Right cardiac atrium (tissue), 5 donors: Measurements from ENCODE around the gene SLIT1. TPM values are rescaled to one million over a fixed set of nuclear protein-coding genes. Genes with fewer than 3 reads are reported as not detected.

Source experiments
- ATAC-seq, 2 donors: fragments of 200-7000 bp; cut with Tn5 transposase; one replicate each; pipeline versions ENCODE4 v1.8.0 to v1.9.1; 2020; ENCODE audit warnings: moderate library complexity in 2 of 2, mild to moderate bottlenecking in 1 of 2
- DNase-seq, 3 donors: peaks; one replicate each; pipeline ENCODE4 v3.0.0-alpha.2; 2020
- H3K27ac ChIP-seq: one replicate; pipeline ENCODE4 v1.5.1; 2013; ENCODE audit warnings: mild to moderate bottlenecking, low read length, control low read depth, moderate library complexity
- H3K27me3 ChIP-seq: one replicate; pipeline ENCODE4 v1.6.1; 2013; ENCODE audit not compliant: control insufficient read depth, insufficient read depth
- H3K4me1 ChIP-seq: one replicate; pipeline ENCODE4 v1.6.1; 2013; ENCODE audit warnings: low read length; ENCODE audit not compliant: control insufficient read depth, insufficient read depth
- H3K4me3 ChIP-seq: one replicate; pipeline ENCODE4 v1.5.1; 2013; ENCODE audit warnings: low read length, control low read depth
- H3K9me3 ChIP-seq: one replicate; pipeline ENCODE4 v1.6.1; 2013; ENCODE audit warnings: low read length; ENCODE audit not compliant: control insufficient read depth
- WGBS: extraction: QIAGEN DNeasy Blood & Tissue Kit; methylation state at CpG from one replicate; pipeline ENCODE4 v1.1.7; 2013; 5-methylcytosine and 5-hydroxymethylcytosine counted together
- intact Hi-C, 4 donors: fragments of 100-400 bp; cut with DNase I; formaldehyde crosslinking; loops; one replicate each; pipeline versions ENCODE4 v1.11.0 to v1.14.0; 2022 to 2023
- polyA plus RNA-seq: library from polyadenylated mRNA; stranded (reverse); fragments of 200-250 nt; gene quantifications from one replicate; pipeline ENCODE4 v1.2.3, GENCODE V29; 2013
- total RNA-seq, 4 donors: library from RNA; stranded (reverse); fragmentation: NEBNext Ultra II Directional; extraction: Animal tissue kit (Norgen Biotek cat#: 25700); gene quantifications; one replicate each; pipeline ENCODE4 v1.2.1, GENCODE V29; 2021
- donor health status: healthy with polysubstance abuse.
- donor health status: DM: no; HTN: yes; CAD: no.
- donor health status: DM: no; HTN: no; CAD: no.
- donor health status: DM: no; HTN: yes; CAD: no; lungs with severe emphysema.
- donor health status: DM: yes; HTN: yes; CAD: no.

Gene SLIT1
- total and polyA plus RNA-seq, 5 donors, result 0.11 to 0.29 (median 0.17) TPM

GRCh38 chr10:97002670-97003069, 183.1 kb downstream of the SLIT1 start:
- ATAC-seq (no peak), DNase-seq (no peak)
- intact Hi-C loops, result no loop called here
- WGBS, result 95% methylated on average over 16 of the region's 16 CpGs
- H3K27ac ChIP-seq, result no peak overlapping the region
- H3K9me3 ChIP-seq, result no peaks in the 10 kb centered on the region
- H3K4me3 ChIP-seq, result no peak overlapping the region
- H3K4me1 ChIP-seq, result no peaks in the 10 kb centered on the region
- no peaks in the 10 kb centered on the region for H3K27me3 ChIP-seq

- H3K4me3 ChIP-seq, result no peak overlapping the region
- no peak overlapping the region for H3K27ac ChIP-seq
- 91% methylated on average over 17 of the region's 17 CpGs for WGBS
- no peaks in the 10 kb centered on the region for H3K4me1 ChIP-seq
- ATAC-seq, result no peak
- DNase-seq, result no peak
- no peaks in the 10 kb centered on the region for H3K9me3 ChIP-seq
- intact Hi-C loops, result no loop called here
- no peaks in the 10 kb centered on the region for H3K27me3 ChIP-seq
Observed at GRCh38 chr10:97001183-97001991, 184.4 kb downstream of the SLIT1 start.

- H3K4me1 ChIP-seq, result no peaks in the 10 kb centered on the region
- DNase-seq, result no peak
- no peaks in the 10 kb centered on the region for H3K27me3 ChIP-seq
- no peak overlapping the region for H3K27ac ChIP-seq
- no peak for ATAC-seq
- H3K9me3 ChIP-seq, result no peaks in the 10 kb centered on the region
- H3K4me3 ChIP-seq, result no peak overlapping the region
- WGBS, result 90% methylated on average over 25 of the region's 25 CpGs
- intact Hi-C loops, result no loop called here
Observed at GRCh38 chr10:97000487-97001182, 185.1 kb downstream of the SLIT1 start.

DNA sequence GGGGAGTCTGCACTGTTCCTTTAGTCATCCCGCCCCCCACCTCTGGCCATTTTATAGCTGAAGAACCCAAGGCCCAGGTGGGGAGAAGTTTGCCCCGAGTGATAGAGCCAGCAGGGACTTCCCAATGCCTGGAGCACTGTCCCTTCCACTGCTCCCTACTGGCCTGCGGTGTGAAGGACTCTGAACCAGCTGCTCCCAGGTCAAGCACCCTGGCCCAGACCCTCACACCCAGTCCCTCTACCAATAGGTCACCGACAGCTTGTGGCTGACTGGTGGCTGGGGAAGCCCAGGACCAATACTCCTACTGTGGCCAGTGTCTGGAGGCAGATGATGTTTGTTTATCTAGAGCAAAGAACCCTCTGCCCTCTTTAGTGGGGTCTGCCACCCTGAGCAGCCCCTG, 185.8 kb downstream of the SLIT1 start:
- no peaks in the 10 kb centered on the region for H3K27me3 ChIP-seq
- H3K4me1 ChIP-seq, result no peaks in the 10 kb centered on the region
- WGBS, result 91% methylated on average over 4 of the region's 4 CpGs
- DNase-seq (no peak), ATAC-seq (no peak)
- no peaks in the 10 kb centered on the region for H3K9me3 ChIP-seq
- intact Hi-C loops, result no loop called here
- H3K27ac ChIP-seq, result no peak overlapping the region
- H3K4me3 ChIP-seq, result no peak overlapping the region

GRCh38 chr10:96999337-96999736, 186.4 kb downstream of the SLIT1 start:
- ATAC-seq (no peak), DNase-seq (no peak)
- 96% methylated on average over 4 of the region's 4 CpGs for WGBS
- Histone ChIP-seq H3K4me3 (no peak overlapping the region), H3K9me3 (no peaks in the 10 kb centered on the region), H3K27ac (no peak overlapping the region), H3K4me1 (no peaks in the 10 kb centered on the region), H3K27me3 (no peaks in the 10 kb centered on the region)
- intact Hi-C loops, result no loop called here

GRCh38 chr10:96998329-96998888, 187.3 kb downstream of the SLIT1 start:
- intact Hi-C loops, result no loop called here
- DNase-seq, result no peak
- no peak overlapping the region for H3K27ac ChIP-seq
- no peak overlapping the region for H3K4me3 ChIP-seq
- no peaks in the 10 kb centered on the region for H3K27me3 ChIP-seq
- ATAC-seq, result no peak
- H3K9me3 ChIP-seq, result no peaks in the 10 kb centered on the region
- H3K4me1 ChIP-seq, result no peaks in the 10 kb centered on the region
- WGBS, result 73% methylated on average over 14 of the region's 14 CpGs

- DNase-seq (no peak), ATAC-seq (no peak)
- Histone ChIP-seq H3K4me1 (no peaks in the 10 kb centered on the region), H3K9me3 (no peaks in the 10 kb centered on the region), H3K27ac (peak overlapping the region; percentile 10), H3K27me3 (no peaks in the 10 kb centered on the region), H3K4me3 (no peak overlapping the region)
- WGBS, result 73% methylated on average over 6 of the region's 6 CpGs
- intact Hi-C loops, result no loop called here
Observed at GRCh38 chr10:96996275-96996965, 189.3 kb downstream of the SLIT1 start.

GRCh38 chr10:96995851-96996250, 189.9 kb downstream of the SLIT1 start:
- Histone ChIP-seq H3K4me1 (no peaks in the 10 kb centered on the region), H3K4me3 (no peak overlapping the region), H3K9me3 (no peaks in the 10 kb centered on the region), H3K27ac (no peak overlapping the region), H3K27me3 (no peaks in the 10 kb centered on the region)
- intact Hi-C loops, result no loop called here
- 71% methylated on average over 4 of the region's 4 CpGs for WGBS
- ATAC-seq (no peak), DNase-seq (no peak)

- H3K4me3 ChIP-seq, result no peak overlapping the region
- H3K4me1 ChIP-seq, result no peaks in the 10 kb centered on the region
- 98% methylated on average over 1 of the region's 1 CpG for WGBS
- no peak overlapping the region for H3K27ac ChIP-seq
- H3K27me3 ChIP-seq, result no peaks in the 10 kb centered on the region
- intact Hi-C loops, result no loop called here
- H3K9me3 ChIP-seq, result no peaks in the 10 kb centered on the region
- DNase-seq (no peak), ATAC-seq (no peak)
Observed at GRCh38 chr10:96992721-96993120, 193.0 kb downstream of the SLIT1 start.

DNA sequence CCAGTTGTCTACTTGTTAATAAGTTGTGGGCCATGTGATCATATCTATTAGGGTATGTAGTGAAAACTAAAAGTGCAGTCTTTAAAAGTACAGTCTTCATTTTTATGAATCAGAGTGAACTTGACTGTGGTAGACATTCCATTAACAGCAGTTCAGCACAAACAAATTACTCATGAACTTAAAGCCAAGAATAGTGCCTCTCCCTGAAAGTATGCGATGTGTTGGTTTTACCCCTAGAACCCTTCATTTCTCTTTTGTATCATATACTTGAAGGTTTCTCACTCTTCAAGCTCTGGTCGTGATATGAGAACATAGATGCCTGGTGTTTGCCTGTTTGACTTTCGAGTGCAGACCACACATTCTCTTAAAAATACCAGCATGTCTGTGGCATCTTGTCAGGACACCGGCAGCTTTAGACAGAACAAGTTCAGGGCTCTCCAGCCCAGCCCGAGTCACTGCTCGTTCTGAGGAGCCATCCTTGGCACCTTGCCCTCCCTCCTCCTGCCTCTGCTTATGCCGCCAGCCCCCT, 194.4 kb downstream of the SLIT1 start:
- intact Hi-C loops, result no loop called here
- Histone ChIP-seq H3K9me3 (no peaks in the 10 kb centered on the region), H3K27me3 (no peaks in the 10 kb centered on the region), H3K27ac (no peak overlapping the region), H3K4me1 (no peaks in the 10 kb centered on the region), H3K4me3 (no peak overlapping the region)
- 53% methylated on average over 7 of the region's 7 CpGs for WGBS
- DNase-seq (peak in 1 of 3 donors; percentile 71), ATAC-seq (peak in 1 of 2 donors; percentile 41)

DNA sequence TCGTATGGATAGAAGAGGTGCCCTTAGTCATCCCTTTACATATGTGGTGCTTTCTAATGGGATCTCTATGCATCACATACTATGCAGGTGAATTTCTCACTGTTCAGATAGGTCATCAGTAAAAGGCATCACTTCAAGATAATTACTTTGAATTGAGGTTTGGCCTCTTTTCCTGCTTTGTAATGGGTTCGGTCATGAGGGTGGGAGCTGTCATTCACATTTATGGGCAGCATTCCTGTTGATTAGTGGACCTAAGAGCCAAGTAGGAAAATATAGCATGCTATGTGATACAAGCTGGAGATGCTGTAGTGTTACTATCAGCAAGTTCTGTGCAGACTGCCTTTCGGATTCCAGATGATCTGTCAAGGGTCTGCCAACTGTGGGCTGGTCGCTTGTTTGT, 197.3 kb downstream of the SLIT1 start:
- intact Hi-C loops, result no loop called here
- DNase-seq, result no peak
- Histone ChIP-seq H3K4me1 (no peaks in the 10 kb centered on the region), H3K27me3 (no peaks in the 10 kb centered on the region), H3K27ac (no peak overlapping the region), H3K4me3 (no peak overlapping the region), H3K9me3 (no peaks in the 10 kb centered on the region)
- no peak for ATAC-seq
- WGBS, result 59% methylated on average over 4 of the region's 4 CpGs
